Measurements from ENCODE around the gene ELSPBP1. TPM values are rescaled to one million over a fixed set of nuclear protein-coding genes. Genes with fewer than 3 reads are reported as not detected.

ELSPBP1 gene
- total and polyA plus RNA-seq, 4 experiments from 2014 or later: not detected

- H3K27ac ChIP-seq (ENCODE audit: low read depth, low read length): no peak overlapping the region
- Mint-ChIP-seq H3K36me3 (no peaks in the 10 kb centered on the region), H3K27me3 (peaks cover 18 to 48% of the 10 kb centered on the region in 2 donors), H3K4me1 (no peaks in the 10 kb centered on the region), H3K4me3 (no peak overlapping the region), H3K9me3 (no peaks in the 10 kb centered on the region), H3K27ac (no peak overlapping the region)
- POLR2A ChIA-PET (ENCODE audit: partially characterized antibody): no interaction called here
- intact Hi-C loops (cut with micrococcal nuclease): no loop called here
- H3K9me3 ChIP-seq (ENCODE audit: control insufficient read depth in 1 of 2, low read length in 2 of 2): no peaks in the 10 kb centered on the region
- no peak overlapping the region for H3K4me3 ChIP-seq (ENCODE audit: low read length in 2 of 2)
- H3K4me1 ChIP-seq (ENCODE audit: insufficient read depth, low read length): no peaks in the 10 kb centered on the region
- CTCF ChIA-PET (ENCODE audit: partially characterized antibody): no interaction called here
- DNase-seq: no peak
- H3K27me3 ChIP-seq (ENCODE audit: insufficient read depth, low read length): no peaks in the 10 kb centered on the region
- H3K36me3 ChIP-seq (ENCODE audit: insufficient read depth, low read length): no peaks in the 10 kb centered on the region
Observed at GRCh38 chr19:48023011-48023410, 28.6 kb downstream of the ELSPBP1 start.

GRCh38 chr19:48023518-48023917 lies 29.1 kb downstream of the ELSPBP1 start:
- H3K27ac Mint-ChIP-seq: no peak overlapping the region
- intact Hi-C loops (cut with micrococcal nuclease): no loop called here
- no peak overlapping the region for H3K4me3 Mint-ChIP-seq
- Histone ChIP-seq H3K27me3 (ENCODE audit: insufficient read depth, low read length) (no peaks in the 10 kb centered on the region), H3K36me3 (ENCODE audit: insufficient read depth, low read length) (no peaks in the 10 kb centered on the region), H3K27ac (ENCODE audit: low read depth, low read length) (no peak overlapping the region), H3K4me1 (ENCODE audit: insufficient read depth, low read length) (no peaks in the 10 kb centered on the region), H3K9me3 (ENCODE audit: control insufficient read depth in 1 of 2, low read length in 2 of 2) (no peaks in the 10 kb centered on the region), H3K4me3 (ENCODE audit: low read length in 2 of 2) (no peak overlapping the region)
- H3K27me3 Mint-ChIP-seq: peaks cover 18 to 44% of the 10 kb centered on the region in 2 donors
- no peaks in the 10 kb centered on the region for H3K36me3 Mint-ChIP-seq
- DNase-seq: no peak
- no peaks in the 10 kb centered on the region for H3K9me3 Mint-ChIP-seq
- no peaks in the 10 kb centered on the region for H3K4me1 Mint-ChIP-seq
- CTCF ChIA-PET (ENCODE audit: partially characterized antibody): no interaction called here
- POLR2A ChIA-PET (ENCODE audit: partially characterized antibody): no interaction called here

- Mint-ChIP-seq H3K27ac (no peak overlapping the region), H3K36me3 (no peaks in the 10 kb centered on the region), H3K27me3 (peaks cover 19 to 38% of the 10 kb centered on the region in 2 donors), H3K4me3 (no peak overlapping the region), H3K4me1 (no peaks in the 10 kb centered on the region), H3K9me3 (peaks cover 0 to 2% (median 0%) of the 10 kb centered on the region in 8 donors)
- H3K9me3 ChIP-seq (ENCODE audit: control insufficient read depth in 1 of 2, low read length in 2 of 2): no peaks in the 10 kb centered on the region
- intact Hi-C loops (cut with micrococcal nuclease): no loop called here
- no peak overlapping the region for H3K4me3 ChIP-seq (ENCODE audit: low read length in 2 of 2)
- ChIA-PET CTCF (ENCODE audit: partially characterized antibody) (no interaction called here), POLR2A (ENCODE audit: partially characterized antibody) (no interaction called here)
- H3K36me3 ChIP-seq (ENCODE audit: insufficient read depth, low read length): no peaks in the 10 kb centered on the region
- no peaks in the 10 kb centered on the region for H3K27me3 ChIP-seq (ENCODE audit: insufficient read depth, low read length)
- no peaks in the 10 kb centered on the region for H3K4me1 ChIP-seq (ENCODE audit: insufficient read depth, low read length)
- no peak for DNase-seq
- no peak overlapping the region for H3K27ac ChIP-seq (ENCODE audit: low read depth, low read length)
Observed at GRCh38 chr19:48025480-48025879, 31.0 kb downstream of the ELSPBP1 start.

- Histone ChIP-seq H3K4me3 (ENCODE audit: low read length in 2 of 2) (no peak overlapping the region), H3K36me3 (ENCODE audit: insufficient read depth, low read length) (no peaks in the 10 kb centered on the region), H3K27me3 (ENCODE audit: insufficient read depth, low read length) (no peaks in the 10 kb centered on the region), H3K9me3 (ENCODE audit: control insufficient read depth in 1 of 2, low read length in 2 of 2) (no peaks in the 10 kb centered on the region), H3K27ac (ENCODE audit: low read depth, low read length) (no peak overlapping the region), H3K4me1 (ENCODE audit: insufficient read depth, low read length) (no peaks in the 10 kb centered on the region)
- intact Hi-C loops (cut with micrococcal nuclease): no loop called here
- POLR2A ChIA-PET (ENCODE audit: partially characterized antibody): no interaction called here
- H3K36me3 Mint-ChIP-seq: no peaks in the 10 kb centered on the region
- peaks cover 0 to 3% (median 0%) of the 10 kb centered on the region in 8 donors for H3K9me3 Mint-ChIP-seq
- no peak overlapping the region for H3K27ac Mint-ChIP-seq
- peaks cover 20 to 36% of the 10 kb centered on the region in 2 donors for H3K27me3 Mint-ChIP-seq
- H3K4me3 Mint-ChIP-seq: no peak overlapping the region
- CTCF ChIA-PET (ENCODE audit: partially characterized antibody): no interaction called here
- H3K4me1 Mint-ChIP-seq: no peaks in the 10 kb centered on the region
- no peak for DNase-seq
Observed at GRCh38 chr19:48029431-48029830, 35.0 kb downstream of the ELSPBP1 start.

GRCh38 chr19:48030073-48030472 lies 35.6 kb downstream of the ELSPBP1 start:
- H3K4me3 Mint-ChIP-seq: no peak overlapping the region
- no peak overlapping the region for H3K4me3 ChIP-seq (ENCODE audit: low read length in 2 of 2)
- H3K9me3 ChIP-seq (ENCODE audit: control insufficient read depth in 1 of 2, low read length in 2 of 2): no peaks in the 10 kb centered on the region
- H3K36me3 Mint-ChIP-seq: no peaks in the 10 kb centered on the region
- CTCF ChIA-PET (ENCODE audit: partially characterized antibody): no interaction called here
- no peaks in the 10 kb centered on the region for H3K27me3 ChIP-seq (ENCODE audit: insufficient read depth, low read length)
- no peak overlapping the region for H3K27ac ChIP-seq (ENCODE audit: low read depth, low read length)
- DNase-seq: no peak
- H3K4me1 Mint-ChIP-seq: no peaks in the 10 kb centered on the region
- H3K4me1 ChIP-seq (ENCODE audit: insufficient read depth, low read length): no peaks in the 10 kb centered on the region
- H3K27ac Mint-ChIP-seq: no peak overlapping the region
- H3K9me3 Mint-ChIP-seq: peaks cover 0 to 3% (median 0%) of the 10 kb centered on the region in 8 donors
- peaks cover 19 to 29% of the 10 kb centered on the region in 2 donors for H3K27me3 Mint-ChIP-seq
- intact Hi-C loops (cut with micrococcal nuclease): no loop called here
- POLR2A ChIA-PET (ENCODE audit: partially characterized antibody): no interaction called here
- H3K36me3 ChIP-seq (ENCODE audit: insufficient read depth, low read length): no peaks in the 10 kb centered on the region

- CTCF ChIA-PET (ENCODE audit: partially characterized antibody): no interaction called here
- H3K27me3 ChIP-seq (ENCODE audit: insufficient read depth, low read length): no peaks in the 10 kb centered on the region
- no peak overlapping the region for H3K4me3 ChIP-seq (ENCODE audit: low read length in 2 of 2)
- H3K27ac ChIP-seq (ENCODE audit: low read depth, low read length): no peak overlapping the region
- Mint-ChIP-seq H3K27ac (no peak overlapping the region), H3K27me3 (peaks cover 19 to 22% of the 10 kb centered on the region in 2 donors), H3K4me1 (no peaks in the 10 kb centered on the region), H3K9me3 (peaks cover 0 to 23% (median 16%) of the 10 kb centered on the region in 8 donors), H3K36me3 (peaks cover 0 to 1% of the 10 kb centered on the region in 2 donors), H3K4me3 (no peak overlapping the region)
- intact Hi-C loops (cut with micrococcal nuclease): no loop called here
- POLR2A ChIA-PET (ENCODE audit: partially characterized antibody): no interaction called here
- H3K4me1 ChIP-seq (ENCODE audit: insufficient read depth, low read length): no peaks in the 10 kb centered on the region
- no peak for DNase-seq
- no peaks in the 10 kb centered on the region for H3K36me3 ChIP-seq (ENCODE audit: insufficient read depth, low read length)
- no peaks in the 10 kb centered on the region for H3K9me3 ChIP-seq (ENCODE audit: control insufficient read depth in 1 of 2, low read length in 2 of 2)
Observed at GRCh38 chr19:48033604-48034003, 39.2 kb downstream of the ELSPBP1 start.

- POLR2A ChIA-PET (ENCODE audit: partially characterized antibody): no interaction called here
- Histone ChIP-seq H3K36me3 (ENCODE audit: insufficient read depth, low read length) (no peaks in the 10 kb centered on the region), H3K4me3 (ENCODE audit: low read length in 2 of 2) (no peak overlapping the region), H3K27ac (ENCODE audit: low read depth, low read length) (no peak overlapping the region), H3K4me1 (ENCODE audit: insufficient read depth, low read length) (no peaks in the 10 kb centered on the region), H3K27me3 (ENCODE audit: insufficient read depth, low read length) (no peaks in the 10 kb centered on the region), H3K9me3 (ENCODE audit: control insufficient read depth in 1 of 2, low read length in 2 of 2) (no peaks in the 10 kb centered on the region)
- CTCF ChIA-PET (ENCODE audit: partially characterized antibody): no interaction called here
- peaks cover 0 to 1% of the 10 kb centered on the region in 2 donors for H3K36me3 Mint-ChIP-seq
- peaks cover 0 to 35% (median 20%) of the 10 kb centered on the region in 8 donors for H3K9me3 Mint-ChIP-seq
- no peak overlapping the region for H3K4me3 Mint-ChIP-seq
- DNase-seq: no peak
- peaks cover 29 to 35% of the 10 kb centered on the region in 2 donors for H3K27me3 Mint-ChIP-seq
- H3K4me1 Mint-ChIP-seq: no peaks in the 10 kb centered on the region
- no peak overlapping the region for H3K27ac Mint-ChIP-seq
- intact Hi-C loops (cut with micrococcal nuclease): no loop called here
Observed at GRCh38 chr19:48036765-48037164, 42.3 kb downstream of the ELSPBP1 start.
